ENCODE data around the gene ABHD2.

DNA sequence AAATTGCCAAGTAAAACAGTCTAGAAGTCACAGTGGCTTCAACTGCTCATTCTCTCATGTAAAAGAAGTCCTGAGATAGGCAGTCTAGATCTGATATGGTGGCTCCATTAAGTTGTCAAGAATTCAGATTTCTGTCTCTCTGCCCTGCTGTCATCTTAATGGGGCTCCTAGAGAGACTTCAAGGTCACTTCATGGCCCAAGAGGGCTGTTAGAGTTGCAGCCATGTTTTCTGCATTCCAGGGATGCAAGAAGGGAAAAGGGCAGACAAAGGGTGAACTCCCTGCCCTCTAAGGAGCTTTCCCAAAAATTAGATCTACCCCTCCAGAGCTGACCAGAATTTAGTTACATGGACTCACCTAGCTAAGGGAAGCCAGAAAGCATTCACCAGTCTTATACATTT is 23.1 kb downstream of the ABHD2 start:
- TF ChIP-seq, protein P1, sequence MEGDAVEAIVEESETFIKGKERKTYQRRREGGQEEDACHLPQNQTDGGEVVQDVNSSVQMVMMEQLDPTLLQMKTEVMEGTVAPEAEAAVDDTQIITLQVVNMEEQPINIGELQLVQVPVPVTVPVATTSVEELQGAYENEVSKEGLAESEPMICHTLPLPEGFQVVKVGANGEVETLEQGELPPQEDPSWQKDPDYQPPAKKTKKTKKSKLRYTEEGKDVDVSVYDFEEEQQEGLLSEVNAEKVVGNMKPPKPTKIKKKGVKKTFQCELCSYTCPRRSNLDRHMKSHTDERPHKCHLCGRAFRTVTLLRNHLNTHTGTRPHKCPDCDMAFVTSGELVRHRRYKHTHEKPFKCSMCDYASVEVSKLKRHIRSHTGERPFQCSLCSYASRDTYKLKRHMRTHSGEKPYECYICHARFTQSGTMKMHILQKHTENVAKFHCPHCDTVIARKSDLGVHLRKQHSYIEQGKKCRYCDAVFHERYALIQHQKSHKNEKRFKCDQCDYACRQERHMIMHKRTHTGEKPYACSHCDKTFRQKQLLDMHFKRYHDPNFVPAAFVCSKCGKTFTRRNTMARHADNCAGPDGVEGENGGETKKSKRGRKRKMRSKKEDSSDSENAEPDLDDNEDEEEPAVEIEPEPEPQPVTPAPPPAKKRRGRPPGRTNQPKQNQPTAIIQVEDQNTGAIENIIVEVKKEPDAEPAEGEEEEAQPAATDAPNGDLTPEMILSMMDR (IDR thresholded peaks at IDR 0.05; ENCODE audit: low read depth, low read length), result no peak
- no peak for TF ChIP-seq EZH2phosphoT487 (IDR thresholded peaks at IDR 0.05; ENCODE audit: low read depth)

All from OCI-LY3 (cell line).